WTC11 (cell line): ENCODE measurements around the gene SIPA1L3. TPM values are rescaled to one million over a fixed set of nuclear protein-coding genes. Genes with fewer than 3 reads are reported as not detected.
A peak's percentile ranks its signal among the peaks of the same experiment; 100 is the strongest.

Experiments used
- ATAC-seq: fragments of 200-7000 bp; cut with Tn5 transposase; 2 replicates; pipeline ENCODE4 v1.10.0; 2021; ENCODE audit warnings: mild to moderate bottlenecking, moderate library complexity
- CTCF ChIA-PET: fragments of 300-600 bp; sonication (Branson Sonifier 250); formaldehyde crosslinking; loops from one replicate; lab custom pipeline; 2021; ENCODE audit warnings: antibody characterized with exemption; lab: Charles Lee
- POLR2A ChIA-PET: fragments of 350-600 bp; sonication (Branson Sonifier 250); formaldehyde crosslinking; loops from one replicate; lab custom pipeline; 2021; ENCODE audit warnings: antibody characterized with exemption; lab: Charles Lee
- DNase-seq: peaks from one replicate; pipeline ENCODE4 v3.0.0; 2021; ENCODE audit warnings: low spot score
- H3K27ac Mint-ChIP-seq: 2 replicates; pipeline ENCODE4 v1.8.0; 2021; ENCODE audit warnings: mixed read lengths
- H3K27me3 Mint-ChIP-seq: 2 replicates; pipeline ENCODE4 v1.8.0; 2021; ENCODE audit warnings: low read depth, mild to moderate bottlenecking, moderate library complexity, mixed read lengths
- H3K36me3 Mint-ChIP-seq: 2 replicates; pipeline ENCODE4 v1.8.0; 2021; ENCODE audit warnings: mixed read lengths
- H3K4me1 Mint-ChIP-seq: 2 replicates; pipeline ENCODE4 v1.8.0; 2022; ENCODE audit warnings: mixed read lengths
- H3K4me3 Mint-ChIP-seq: 2 replicates; pipeline ENCODE4 v1.8.0; 2021; ENCODE audit warnings: mild to moderate bottlenecking, moderate library complexity, mixed read lengths
- H3K9me3 Mint-ChIP-seq: 2 replicates; pipeline ENCODE4 v1.8.0; 2021; ENCODE audit warnings: mixed read lengths
- ATF1 ChIP-seq: sonication (generic); formaldehyde crosslinking; IDR thresholded peaks from 2 replicates; pipeline ENCODE4 v1.8.1; 2023; ENCODE audit warnings: mild to moderate bottlenecking, moderate library complexity, missing genetic modification reagents
- ATF2 ChIP-seq: sonication (generic); formaldehyde crosslinking; IDR thresholded peaks from 2 replicates; pipeline ENCODE4 v1.8.1; 2022; ENCODE audit warnings: low read depth, missing genetic modification reagents, borderline replicate concordance
- CDX4 ChIP-seq: fragments of 250-450 bp; sonication (Bioruptor Pico); IDR thresholded peaks from 2 replicates; pipeline ENCODE4 v1.9.0; 2021; ENCODE audit warnings: moderate library complexity, mild to moderate bottlenecking, inconsistent platforms, borderline replicate concordance
- CTCF ChIP-seq: fragments of 200-600 bp; IDR thresholded peaks from 2 replicates; pipeline ENCODE4 v1.8.0; 2022; ENCODE audit warnings: antibody characterized with exemption
- E2F1 ChIP-seq: sonication (generic); formaldehyde crosslinking; IDR thresholded peaks from 2 replicates; pipeline ENCODE4 v1.8.0; 2022; ENCODE audit warnings: mild to moderate bottlenecking, missing genetic modification reagents
- ERG ChIP-seq: fragments of 250-450 bp; sonication (Bioruptor Pico); IDR thresholded peaks from 2 replicates; pipeline ENCODE4 v1.8.0; 2021; ENCODE audit warnings: mild to moderate bottlenecking
- FOXK1 ChIP-seq: sonication (generic); formaldehyde crosslinking; IDR thresholded peaks from 2 replicates; pipeline ENCODE4 v1.8.0; 2022; ENCODE audit warnings: mild to moderate bottlenecking, moderate library complexity, missing genetic modification reagents
- GTF2I ChIP-seq: fragments of 250-450 bp; sonication (Bioruptor Pico); conservative IDR thresholded peaks from 2 replicates; pipeline ENCODE4 v1.4.0; 2021; ENCODE audit warnings: mild to moderate bottlenecking
- IRF2 ChIP-seq: sonication (generic); formaldehyde crosslinking; IDR thresholded peaks from 2 replicates; pipeline ENCODE4 v1.8.0; 2022; ENCODE audit warnings: low read depth, missing genetic modification reagents, borderline replicate concordance
- MAX ChIP-seq: sonication (generic); formaldehyde crosslinking; IDR thresholded peaks from 2 replicates; pipeline ENCODE4 v1.8.0; 2022; ENCODE audit warnings: mild to moderate bottlenecking, missing genetic modification reagents
- MYBL2 ChIP-seq: sonication (generic); formaldehyde crosslinking; IDR thresholded peaks from 2 replicates; pipeline ENCODE4 v1.8.1; 2023; ENCODE audit warnings: mild to moderate bottlenecking, moderate library complexity, missing genetic modification reagents
- NFYB ChIP-seq: sonication (generic); formaldehyde crosslinking; conservative IDR thresholded peaks from 2 replicates; pipeline ENCODE4 v1.8.0; 2022; ENCODE audit warnings: low read depth, missing genetic modification reagents
- NR3C1 ChIP-seq: sonication (generic); formaldehyde crosslinking; conservative IDR thresholded peaks from 2 replicates; pipeline ENCODE4 v1.8.1; 2023; ENCODE audit warnings: low read depth, mild to moderate bottlenecking, missing genetic modification reagents
- SOX15 ChIP-seq: fragments of 250-450 bp; sonication (Bioruptor Pico); IDR thresholded peaks from 2 replicates; pipeline ENCODE4 v1.9.0; 2021; ENCODE audit warnings: mild to moderate bottlenecking
- SP1 ChIP-seq: sonication (generic); formaldehyde crosslinking; conservative IDR thresholded peaks from 2 replicates; pipeline ENCODE4 v1.8.1; 2022; ENCODE audit warnings: missing genetic modification reagents
- ZNF138 ChIP-seq: sonication (generic); formaldehyde crosslinking; conservative IDR thresholded peaks from 2 replicates; pipeline ENCODE4 v1.8.1; 2022; ENCODE audit warnings: mild to moderate bottlenecking, moderate library complexity, missing genetic modification reagents
- ZNF281 ChIP-seq: sonication (generic); formaldehyde crosslinking; IDR thresholded peaks from 2 replicates; pipeline ENCODE4 v1.8.0; 2023; ENCODE audit warnings: mild to moderate bottlenecking, missing genetic modification reagents
- ZNF396 ChIP-seq: fragments of 250-450 bp; sonication (Bioruptor Pico); IDR thresholded peaks from 2 replicates; pipeline ENCODE4 v1.8.0; 2021; ENCODE audit warnings: mild to moderate bottlenecking, moderate library complexity, borderline replicate concordance
- ZNF423 ChIP-seq: fragments of 250-450 bp; sonication (Bioruptor Pico); IDR thresholded peaks from 2 replicates; pipeline ENCODE4 v2.1.2; 2022; ENCODE audit warnings: mild to moderate bottlenecking, moderate library complexity
- total RNA-seq: library from RNA; stranded (reverse); gene quantifications from 3 replicates; pipeline ENCODE4 v1.2.3, GENCODE V29; 2021

The SIPA1L3 gene
- total RNA-seq, 1 experiment from 2014 or later = 41.5 TPM

GRCh38 chr19:38078302-38078930 lies 171.4 kb downstream of the SIPA1L3 start:
- H3K4me3 Mint-ChIP-seq = no peak overlapping the region
- no peak for ATAC-seq

GRCh38 chr19:38079926-38080380 lies 172.9 kb downstream of the SIPA1L3 start:
- H3K27ac Mint-ChIP-seq = peak overlapping the region; percentile 54
- H3K36me3 Mint-ChIP-seq = peaks cover 4% of the 10 kb centered on the region; the same call in 1 of the 2 replicates
- H3K4me3 Mint-ChIP-seq = no peak overlapping the region
- no peaks in the 10 kb centered on the region for H3K9me3 Mint-ChIP-seq
- POLR2A ChIA-PET = interaction anchor here (0.6 to 0.7 kb wide), 2 partner anchors 35 to 709 kb away, joined by 3 to 5 read pairs; no protein-coding TSS in a partner anchor
- TF ChIP-seq ZNF281 (CRISPR knock-in tag) (no peak), ZNF423 (peak; percentile 60; the same call in 1 of the 2 replicates)
- TF ChIP-seq, all 79 proteins: peak for 1
- no peaks in the 10 kb centered on the region for H3K27me3 Mint-ChIP-seq
- no peak for DNase-seq
- peaks cover 20% of the 10 kb centered on the region for H3K4me1 Mint-ChIP-seq
- no peak for ATAC-seq
- CTCF ChIA-PET = interaction anchor here (0.8 to 2.3 kb wide), 5 partner anchors 54 to 181 kb away, joined by 3 to 15 read pairs (median 4); no protein-coding TSS in a partner anchor

More at GRCh38 chr19:38078302-38078930, 171.4 kb downstream of the SIPA1L3 start:
- H3K36me3 Mint-ChIP-seq = peaks cover 4% of the 10 kb centered on the region; the same call in 1 of the 2 replicates
- CTCF ChIA-PET = interaction anchor here (0.6 to 1.3 kb wide), 4 partner anchors 87 to 179 kb away, joined by 3 to 4 read pairs (median 3); partner anchors contain the start of genes SIPA1L3 and WDR87
- H3K27me3 Mint-ChIP-seq = no peaks in the 10 kb centered on the region
- POLR2A ChIA-PET = interaction anchor here (0.5 kb wide), 1 partner anchor 154 kb away, joined by 3 read pairs; no protein-coding TSS in a partner anchor
- no peak for TF ChIP-seq IRF2 (CRISPR knock-in tag)
- no peak for TF ChIP-seq FOXK1 (CRISPR knock-in tag)
- no peak for TF ChIP-seq SOX15
- no peak for TF ChIP-seq MAX (CRISPR knock-in tag)
- TF ChIP-seq ZNF396 (CRISPR knock-in tag) = no peak
- no peak for TF ChIP-seq MYBL2
- TF ChIP-seq NFYB (CRISPR knock-in tag) = no peak
- no peak for TF ChIP-seq SP1 (CRISPR knock-in tag)
- TF ChIP-seq, all 79 proteins: peak for 0
- no peaks in the 10 kb centered on the region for H3K9me3 Mint-ChIP-seq
- peaks cover 24% of the 10 kb centered on the region for H3K4me1 Mint-ChIP-seq
- no peak overlapping the region for H3K27ac Mint-ChIP-seq
- DNase-seq = no peak

- no peak for ATAC-seq
- Mint-ChIP-seq H3K4me1 (peaks cover 20% of the 10 kb centered on the region), H3K36me3 (peaks cover 4% of the 10 kb centered on the region; the same call in 1 of the 2 replicates), H3K4me3 (no peak overlapping the region)
- CTCF ChIA-PET = interaction anchor here (1.1 to 2.3 kb wide), 2 partner anchors 61 to 179 kb away, joined by 3 to 8 read pairs; no protein-coding TSS in a partner anchor
- TF ChIP-seq ZNF138 (CRISPR knock-in tag) (no peak), ERG (CRISPR knock-in tag) (no peak), E2F1 (CRISPR knock-in tag) (no peak), ATF2 (CRISPR knock-in tag) (no peak), NR3C1 (no peak), CTCF (no peak), GTF2I (no peak), CDX4 (CRISPR knock-in tag) (no peak), MAX (CRISPR knock-in tag) (no peak), ATF1 (CRISPR knock-in tag) (no peak)
- TF ChIP-seq, all 79 proteins: peak for 0
- Mint-ChIP-seq H3K9me3 (no peaks in the 10 kb centered on the region), H3K27ac (no peak overlapping the region), H3K27me3 (no peaks in the 10 kb centered on the region)
- POLR2A ChIA-PET = interaction anchor here (0.7 kb wide), 1 partner anchor 12 kb away, joined by 3 read pairs; no protein-coding TSS in a partner anchor
- DNase-seq = no peak
Observed at GRCh38 chr19:38081547-38082255, 174.7 kb downstream of the SIPA1L3 start.
